ENCODE measurements around the gene CACNA1B.

GRCh38 chr9:137973829-137974416, 96.3 kb downstream of the CACNA1B start:
- TF ChIP-seq EZH2phosphoT487 (IDR thresholded peaks at IDR 0.05; ENCODE audit: low read length) (no peak), EZH2 (optimal IDR thresholded peaks at IDR 0.05; ENCODE audit: low read depth, low read length) (no peak), CTCF (IDR thresholded peaks at IDR 0.05; ENCODE audit: low read length) (no peak)
